Measurements from ENCODE around the gene ZDHHC14. TPM values are rescaled to one million over a fixed set of nuclear protein-coding genes. Genes with fewer than 3 reads are reported as not detected.

ZDHHC14 gene
- total RNA-seq, 4 donors from 2014 or later: 6.5 to 10.4 (median 8.0) TPM

GRCh38 chr6:157681041-157681650 lies 300.2 kb downstream of the ZDHHC14 start:
- TF ChIP-seq, protein P1, sequence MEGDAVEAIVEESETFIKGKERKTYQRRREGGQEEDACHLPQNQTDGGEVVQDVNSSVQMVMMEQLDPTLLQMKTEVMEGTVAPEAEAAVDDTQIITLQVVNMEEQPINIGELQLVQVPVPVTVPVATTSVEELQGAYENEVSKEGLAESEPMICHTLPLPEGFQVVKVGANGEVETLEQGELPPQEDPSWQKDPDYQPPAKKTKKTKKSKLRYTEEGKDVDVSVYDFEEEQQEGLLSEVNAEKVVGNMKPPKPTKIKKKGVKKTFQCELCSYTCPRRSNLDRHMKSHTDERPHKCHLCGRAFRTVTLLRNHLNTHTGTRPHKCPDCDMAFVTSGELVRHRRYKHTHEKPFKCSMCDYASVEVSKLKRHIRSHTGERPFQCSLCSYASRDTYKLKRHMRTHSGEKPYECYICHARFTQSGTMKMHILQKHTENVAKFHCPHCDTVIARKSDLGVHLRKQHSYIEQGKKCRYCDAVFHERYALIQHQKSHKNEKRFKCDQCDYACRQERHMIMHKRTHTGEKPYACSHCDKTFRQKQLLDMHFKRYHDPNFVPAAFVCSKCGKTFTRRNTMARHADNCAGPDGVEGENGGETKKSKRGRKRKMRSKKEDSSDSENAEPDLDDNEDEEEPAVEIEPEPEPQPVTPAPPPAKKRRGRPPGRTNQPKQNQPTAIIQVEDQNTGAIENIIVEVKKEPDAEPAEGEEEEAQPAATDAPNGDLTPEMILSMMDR (IDR thresholded peaks at IDR 0.05; ENCODE audit: low read depth): no peak

- TF ChIP-seq, protein P1 (IDR thresholded peaks at IDR 0.05; ENCODE audit: low read depth): no peak
Measured at GRCh38 chr6:157682856-157683481, 302.0 kb downstream of the ZDHHC14 start.

DNA sequence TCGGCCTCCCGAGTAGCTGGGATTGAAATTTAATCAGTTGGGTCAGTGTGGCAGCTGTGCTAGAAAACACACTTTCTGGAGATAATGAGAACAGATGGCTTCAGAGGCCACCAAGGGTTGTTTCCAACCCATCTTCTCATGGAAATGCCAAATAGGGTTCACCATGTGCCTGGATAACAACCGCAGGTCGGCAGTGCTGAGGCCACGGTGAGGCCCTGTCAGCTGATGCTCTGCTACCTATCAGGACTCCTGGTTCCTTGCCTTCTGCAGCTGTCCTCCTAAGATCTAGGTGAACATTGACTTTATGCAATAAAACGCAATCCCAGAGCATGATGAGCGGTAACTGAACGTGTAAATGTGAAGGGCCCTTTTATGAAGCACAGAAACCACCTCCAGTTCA lies 302.7 kb downstream of the ZDHHC14 start:
- TF ChIP-seq, protein P1 (IDR thresholded peaks at IDR 0.05; ENCODE audit: low read depth): no peak

- TF ChIP-seq, protein P1 (IDR thresholded peaks at IDR 0.05; ENCODE audit: low read depth): no peak
Measured at GRCh38 chr6:157684620-157685299, 303.8 kb downstream of the ZDHHC14 start.

DNA sequence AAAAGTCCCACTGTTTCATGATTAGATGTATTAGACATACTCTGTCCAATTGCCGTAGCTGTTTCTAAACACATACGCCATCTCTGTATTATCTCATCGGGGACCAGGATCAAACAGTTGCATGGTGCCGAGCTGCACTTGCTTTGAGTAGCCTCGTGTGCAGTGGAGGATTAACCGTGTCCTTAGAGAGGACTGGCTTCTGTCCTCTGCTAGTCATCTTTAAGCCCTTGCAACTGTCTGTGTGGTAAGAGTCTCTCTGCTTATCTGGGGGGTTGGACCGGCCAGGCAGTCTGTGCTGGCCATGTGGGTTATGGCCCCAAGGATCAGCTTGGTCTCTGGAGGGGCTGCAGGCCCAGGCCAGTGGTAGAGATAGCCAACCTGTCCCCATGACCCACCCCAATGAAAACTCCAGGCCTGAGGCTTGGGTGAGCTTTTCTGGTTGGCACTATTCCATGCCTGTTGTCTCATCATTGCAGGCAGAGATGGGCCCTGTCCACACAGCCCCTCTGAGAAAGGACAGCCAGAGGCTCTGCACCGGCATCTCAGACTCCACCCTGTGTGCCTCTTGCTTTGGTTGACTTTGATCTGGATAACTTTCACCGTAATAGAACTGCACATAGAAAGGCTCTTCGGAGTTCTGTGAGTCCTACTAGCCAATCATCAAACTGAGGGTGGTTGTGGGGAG lies 304.7 kb downstream of the ZDHHC14 start:
- TF ChIP-seq, protein P1 (IDR thresholded peaks at IDR 0.05; ENCODE audit: low read depth): no peak

GRCh38 chr6:157688275-157688959 lies 307.4 kb downstream of the ZDHHC14 start:
- TF ChIP-seq, protein P1 (IDR thresholded peaks at IDR 0.05; ENCODE audit: low read depth): no peak
